Measurements from ENCODE around the gene HYCC1. TPM values are rescaled to one million over a fixed set of nuclear protein-coding genes. Genes with fewer than 3 reads are reported as not detected.

The HYCC1 gene
- total RNA-seq, 2 experiments from 2014 or later: 17.8 to 18.5 TPM

- DNase-seq (no peak), ATAC-seq (no peak)
- Mint-ChIP-seq H3K4me3 (no peak overlapping the region), H3K27ac (no peak overlapping the region), H3K27me3 (peaks cover 24% of the 10 kb centered on the region), H3K4me1 (ENCODE audit: low read depth) (peaks cover 4% of the 10 kb centered on the region), H3K36me3 (ENCODE audit: low read depth) (no peaks in the 10 kb centered on the region), H3K9me3 (no peaks in the 10 kb centered on the region)
- ChIA-PET CTCF (interaction anchor here (1.5 to 3.9 kb wide), 3 partner anchors 28 to 167 kb away, joined by 4 to 15 read pairs (median 5); no protein-coding TSS in a partner anchor), POLR2A (no interaction called here)
- intact Hi-C loops (cut with micrococcal nuclease): no loop called here
- TF ChIP-seq CTCF (IDR thresholded peaks at IDR 0.05): no peak
Measured at GRCh38 chr7:23027261-23027660, 13.3 kb upstream of the HYCC1 start.

GRCh38 chr7:23026164-23026563 lies 12.2 kb upstream of the HYCC1 start:
- ATAC-seq (no peak), DNase-seq (no peak)
- H3K27me3 Mint-ChIP-seq: peaks cover 23% of the 10 kb centered on the region
- H3K4me1 Mint-ChIP-seq (ENCODE audit: low read depth): peaks cover 14% of the 10 kb centered on the region
- H3K27ac Mint-ChIP-seq: no peak overlapping the region
- CTCF ChIA-PET: interaction anchor here (0.9 to 3.9 kb wide), 4 partner anchors 29 to 242 kb away, joined by 3 to 15 read pairs (median 4); no protein-coding TSS in a partner anchor
- TF ChIP-seq CTCF (IDR thresholded peaks at IDR 0.05): no peak
- POLR2A ChIA-PET: no interaction called here
- no peaks in the 10 kb centered on the region for H3K36me3 Mint-ChIP-seq (ENCODE audit: low read depth)
- H3K9me3 Mint-ChIP-seq: no peaks in the 10 kb centered on the region
- intact Hi-C loops (cut with micrococcal nuclease): no loop called here
- no peak overlapping the region for H3K4me3 Mint-ChIP-seq

GRCh38 chr7:23024454-23024853 lies 10.5 kb upstream of the HYCC1 start:
- TF ChIP-seq CTCF (IDR thresholded peaks at IDR 0.05): no peak

GRCh38 chr7:23022851-23023250 lies 8.9 kb upstream of the HYCC1 start:
- no peak for DNase-seq
- ChIA-PET POLR2A (interaction anchor here (0.7 to 1.2 kb wide), 3 partner anchors 111 to 794 kb away, joined by 3 read pairs; no protein-coding TSS in a partner anchor), CTCF (no interaction called here)
- H3K36me3 Mint-ChIP-seq (ENCODE audit: low read depth): no peaks in the 10 kb centered on the region
- no peaks in the 10 kb centered on the region for H3K9me3 Mint-ChIP-seq
- H3K27me3 Mint-ChIP-seq: peaks cover 17% of the 10 kb centered on the region
- no peak for ATAC-seq
- H3K4me1 Mint-ChIP-seq (ENCODE audit: low read depth): peaks cover 28% of the 10 kb centered on the region
- TF ChIP-seq CTCF (IDR thresholded peaks at IDR 0.05): no peak
- no peak overlapping the region for H3K27ac Mint-ChIP-seq
- intact Hi-C loops (cut with micrococcal nuclease): no loop called here
- H3K4me3 Mint-ChIP-seq: no peak overlapping the region

More at GRCh38 chr7:23024454-23024853, 10.5 kb upstream of the HYCC1 start:
- ChIA-PET CTCF (interaction anchor here (3.9 kb wide), 1 partner anchor 31 kb away, joined by 15 read pairs; no protein-coding TSS in a partner anchor), POLR2A (no interaction called here)
- Mint-ChIP-seq H3K27me3 (peaks cover 22% of the 10 kb centered on the region), H3K4me3 (no peak overlapping the region), H3K27ac (no peak overlapping the region), H3K4me1 (ENCODE audit: low read depth) (peaks cover 25% of the 10 kb centered on the region), H3K9me3 (no peaks in the 10 kb centered on the region), H3K36me3 (ENCODE audit: low read depth) (no peaks in the 10 kb centered on the region)
- DNase-seq: no peak
- intact Hi-C loops (cut with micrococcal nuclease): no loop called here
- ATAC-seq: no peak

- Mint-ChIP-seq H3K9me3 (no peaks in the 10 kb centered on the region), H3K4me1 (ENCODE audit: low read depth) (peaks cover 28% of the 10 kb centered on the region), H3K36me3 (ENCODE audit: low read depth) (no peaks in the 10 kb centered on the region), H3K27me3 (peaks cover 17% of the 10 kb centered on the region), H3K4me3 (no peak overlapping the region), H3K27ac (no peak overlapping the region)
- TF ChIP-seq CTCF (IDR thresholded peaks at IDR 0.05): no peak
- intact Hi-C loops (cut with micrococcal nuclease): no loop called here
- ATAC-seq (no peak), DNase-seq (no peak)
- CTCF ChIA-PET: no interaction called here
- POLR2A ChIA-PET: interaction anchor here (0.7 to 1.3 kb wide), 3 partner anchors 137 to 794 kb away, joined by 3 to 5 read pairs (median 3); no protein-coding TSS in a partner anchor
Measured at GRCh38 chr7:23022258-23022769, 8.4 kb upstream of the HYCC1 start.

All from activated CD8-positive, alpha-beta T cell treated with anti-CD3 and anti-CD28 coated beads for 36 hours (primary cell).